GM18505 (cell line): ENCODE measurements around the gene CCDC167.
"Not testable (repeated sequence)": the region's sequence is repeated elsewhere in the genome, so short reads cannot be mapped to it uniquely, and the experiment has no call there.

Source experiments
- ATAC-seq: cut with Tn5 transposase; IDR thresholded peaks from one replicate; pipeline ENCODE4 v1.9.1; 2021; ENCODE audit not compliant: unreplicated experiment
- POLR2A ChIP-seq: IDR thresholded peaks from 4 replicates; pipeline ENCODE4 v1.6.1; 2011; ENCODE audit warnings: borderline replicate concordance; ENCODE audit not compliant: insufficient read depth, insufficient read length; ENCODE audit errors: extremely low read depth

The CCDC167 gene

GRCh38 chr6:37513576-37513975 lies 13.9 kb upstream of the CCDC167 start:
- ATAC-seq = no peak
- TF ChIP-seq POLR2A = no peak

- no peak for TF ChIP-seq POLR2A
- ATAC-seq = no peak
Observed at GRCh38 chr6:37513155-37513554, 13.5 kb upstream of the CCDC167 start.

- ATAC-seq = no peak
- no peak for TF ChIP-seq POLR2A
Observed at GRCh38 chr6:37512400-37513011, 12.8 kb upstream of the CCDC167 start.

- TF ChIP-seq POLR2A = no peak
Observed at GRCh38 chr6:37511910-37512399, 12.3 kb upstream of the CCDC167 start.

GRCh38 chr6:37511201-37511600 lies 11.5 kb upstream of the CCDC167 start:
- ATAC-seq = no peak
- TF ChIP-seq POLR2A = no peak

More at GRCh38 chr6:37511910-37512399, 12.3 kb upstream of the CCDC167 start:
- ATAC-seq = no peak

- no peak for TF ChIP-seq POLR2A
- no peak for ATAC-seq
Observed at GRCh38 chr6:37507690-37508421, 8.2 kb upstream of the CCDC167 start.

- no peak for TF ChIP-seq POLR2A
- ATAC-seq = no peak
Observed at GRCh38 chr6:37507077-37507476, 7.4 kb upstream of the CCDC167 start.

GRCh38 chr6:37506479-37506878 lies 6.8 kb upstream of the CCDC167 start:
- no peak for ATAC-seq
- TF ChIP-seq POLR2A = no peak

GRCh38 chr6:37504024-37504423 lies 4.3 kb upstream of the CCDC167 start:
- ATAC-seq = no peak
- no peak for TF ChIP-seq POLR2A

GRCh38 chr6:37503309-37503965 lies 3.7 kb upstream of the CCDC167 start:
- no peak for ATAC-seq
- no peak for TF ChIP-seq POLR2A

GRCh38 chr6:37502703-37503291 lies 3.1 kb upstream of the CCDC167 start:
- no peak for ATAC-seq
- TF ChIP-seq POLR2A = no peak

GRCh38 chr6:37501632-37502491 lies 2.2 kb upstream of the CCDC167 start:
- no peak for ATAC-seq
- no peak for TF ChIP-seq POLR2A

GRCh38 chr6:37500904-37501303 lies 1.2 kb upstream of the CCDC167 start:
- not testable (repeated sequence) for ATAC-seq
